ENCODE results near the gene BCAR3. TPM values are rescaled to one million over a fixed set of nuclear protein-coding genes. Genes with fewer than 3 reads are reported as not detected.

BCAR3 gene
- total RNA-seq, 1 donor from 2014 or later: 38.5 TPM

- peaks cover 77% of the 10 kb centered on the region for H3K4me1 Mint-ChIP-seq
- no peaks in the 10 kb centered on the region for H3K9me3 Mint-ChIP-seq
- peaks cover 4% of the 10 kb centered on the region for H3K36me3 Mint-ChIP-seq (ENCODE audit: low read depth)
- no peaks in the 10 kb centered on the region for H3K27me3 Mint-ChIP-seq (ENCODE audit: low read depth)
- H3K27ac Mint-ChIP-seq (ENCODE audit: unreplicated experiment): peak overlapping the region; percentile 41
- no peak for DNase-seq (ENCODE audit: low read depth, low spot score)
- H3K4me3 Mint-ChIP-seq: no peak overlapping the region
- TF ChIP-seq, protein P1, sequence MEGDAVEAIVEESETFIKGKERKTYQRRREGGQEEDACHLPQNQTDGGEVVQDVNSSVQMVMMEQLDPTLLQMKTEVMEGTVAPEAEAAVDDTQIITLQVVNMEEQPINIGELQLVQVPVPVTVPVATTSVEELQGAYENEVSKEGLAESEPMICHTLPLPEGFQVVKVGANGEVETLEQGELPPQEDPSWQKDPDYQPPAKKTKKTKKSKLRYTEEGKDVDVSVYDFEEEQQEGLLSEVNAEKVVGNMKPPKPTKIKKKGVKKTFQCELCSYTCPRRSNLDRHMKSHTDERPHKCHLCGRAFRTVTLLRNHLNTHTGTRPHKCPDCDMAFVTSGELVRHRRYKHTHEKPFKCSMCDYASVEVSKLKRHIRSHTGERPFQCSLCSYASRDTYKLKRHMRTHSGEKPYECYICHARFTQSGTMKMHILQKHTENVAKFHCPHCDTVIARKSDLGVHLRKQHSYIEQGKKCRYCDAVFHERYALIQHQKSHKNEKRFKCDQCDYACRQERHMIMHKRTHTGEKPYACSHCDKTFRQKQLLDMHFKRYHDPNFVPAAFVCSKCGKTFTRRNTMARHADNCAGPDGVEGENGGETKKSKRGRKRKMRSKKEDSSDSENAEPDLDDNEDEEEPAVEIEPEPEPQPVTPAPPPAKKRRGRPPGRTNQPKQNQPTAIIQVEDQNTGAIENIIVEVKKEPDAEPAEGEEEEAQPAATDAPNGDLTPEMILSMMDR (conservative IDR thresholded peaks at IDR 0.05): no peak
These were observed 60.4 kb downstream of the BCAR3 start for GRCh38 chr1:93621246-93621645.

DNA sequence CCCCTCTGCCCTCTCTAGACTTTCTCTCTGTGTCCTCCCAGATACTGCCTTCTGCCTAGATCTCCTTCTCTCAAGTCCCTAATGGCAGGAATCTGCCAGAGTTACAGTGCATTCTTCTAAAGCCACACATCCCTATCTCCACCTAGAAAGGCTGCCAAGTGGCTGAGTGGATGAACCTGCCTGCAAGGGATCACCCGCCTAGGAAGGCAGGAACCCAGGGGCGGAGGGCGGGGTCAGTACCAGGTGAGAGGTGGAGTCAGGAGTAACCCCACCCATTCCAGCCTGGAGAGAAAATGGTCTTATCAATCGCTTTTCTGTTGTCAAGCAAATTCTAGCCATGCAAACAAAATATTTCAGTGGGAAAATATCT lies 60.8 kb downstream of the BCAR3 start:
- Mint-ChIP-seq H3K4me1 (peaks cover 77% of the 10 kb centered on the region), H3K27ac (ENCODE audit: unreplicated experiment) (peak overlapping the region; percentile 41), H3K36me3 (ENCODE audit: low read depth) (peaks cover 4% of the 10 kb centered on the region), H3K4me3 (peak overlapping the region; percentile 25), H3K27me3 (ENCODE audit: low read depth) (no peaks in the 10 kb centered on the region), H3K9me3 (no peaks in the 10 kb centered on the region)
- DNase-seq (ENCODE audit: low read depth, low spot score): no peak
- TF ChIP-seq, protein P1 (conservative IDR thresholded peaks at IDR 0.05): no peak

DNA sequence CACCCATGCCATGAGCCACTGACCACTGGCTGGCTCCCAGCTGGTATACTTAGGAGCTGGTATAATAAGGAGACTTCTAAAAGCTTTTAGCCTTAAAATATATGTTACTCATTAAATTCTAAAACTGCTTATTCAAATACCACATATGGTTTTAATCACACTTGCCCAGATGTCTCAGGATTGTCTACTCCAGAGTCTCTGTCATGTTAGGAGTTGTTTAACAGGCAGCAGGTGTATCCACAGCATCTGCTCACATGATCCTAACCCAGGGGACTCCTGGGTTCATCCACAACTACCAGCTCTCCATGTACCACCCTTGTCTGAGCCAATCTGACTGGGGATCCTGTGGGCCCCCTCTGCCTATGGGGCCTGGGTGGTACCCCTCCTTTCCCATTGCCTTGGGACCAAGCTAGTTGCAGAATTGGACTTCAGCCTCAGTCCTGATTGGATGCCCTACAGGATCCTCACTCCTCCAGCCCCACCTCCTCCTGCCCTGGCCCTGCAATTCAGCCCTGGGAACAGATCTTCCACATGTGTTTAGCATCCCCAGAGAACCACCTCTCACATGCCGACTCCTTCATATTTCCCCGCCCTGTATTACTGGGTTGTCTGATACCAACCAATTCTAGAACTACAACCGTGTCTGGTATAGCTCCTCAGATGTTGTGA lies 61.3 kb downstream of the BCAR3 start:
- TF ChIP-seq, protein P1 (conservative IDR thresholded peaks at IDR 0.05): no peak
- Mint-ChIP-seq H3K9me3 (no peaks in the 10 kb centered on the region), H3K4me3 (peak overlapping the region; percentile 25), H3K27me3 (ENCODE audit: low read depth) (no peaks in the 10 kb centered on the region), H3K4me1 (peaks cover 77% of the 10 kb centered on the region), H3K27ac (ENCODE audit: unreplicated experiment) (peak overlapping the region; percentile 41), H3K36me3 (ENCODE audit: low read depth) (peaks cover 4% of the 10 kb centered on the region)
- DNase-seq (ENCODE audit: low read depth, low spot score): no peak

DNA sequence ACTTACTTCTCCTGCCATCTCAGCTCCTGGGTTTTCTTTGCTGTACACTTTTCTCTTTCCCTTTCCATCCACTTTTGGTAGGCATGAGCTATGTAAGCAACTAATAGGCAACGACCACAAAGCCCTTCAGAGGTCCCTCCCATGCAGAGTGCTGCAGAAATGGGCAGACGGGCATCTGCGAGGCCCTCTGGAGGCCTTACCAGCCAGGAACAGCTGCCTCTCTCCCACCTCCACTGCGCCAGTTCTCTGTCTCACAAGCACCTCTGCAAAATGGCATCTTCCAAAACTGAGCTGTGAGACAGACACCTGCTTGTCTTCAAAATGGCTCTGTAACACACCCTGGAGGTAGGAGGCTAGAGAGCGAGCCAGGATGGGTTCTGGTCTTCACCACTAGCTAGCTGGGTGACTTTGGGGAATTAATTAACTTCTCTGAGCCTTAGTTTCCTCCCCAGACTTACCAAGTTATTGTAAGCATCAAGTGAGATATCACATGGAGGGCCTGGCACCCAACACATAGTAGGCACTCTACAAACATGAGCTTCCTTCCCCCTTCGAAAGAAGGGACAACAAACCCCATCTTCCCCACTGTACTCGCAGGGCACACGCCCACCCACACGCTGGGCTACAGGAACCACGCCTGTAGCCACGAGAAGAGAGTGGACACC lies 62.0 kb downstream of the BCAR3 start:
- no peak for DNase-seq (ENCODE audit: low read depth, low spot score)
- TF ChIP-seq, protein P1 (conservative IDR thresholded peaks at IDR 0.05): no peak
- peak overlapping the region; percentile 75 for H3K27ac Mint-ChIP-seq (ENCODE audit: unreplicated experiment)
- no peaks in the 10 kb centered on the region for H3K27me3 Mint-ChIP-seq (ENCODE audit: low read depth)
- H3K9me3 Mint-ChIP-seq: no peaks in the 10 kb centered on the region
- peak overlapping the region; percentile 5 for H3K4me3 Mint-ChIP-seq
- peaks cover 4% of the 10 kb centered on the region for H3K36me3 Mint-ChIP-seq (ENCODE audit: low read depth)
- peaks cover 79% of the 10 kb centered on the region for H3K4me1 Mint-ChIP-seq

DNA sequence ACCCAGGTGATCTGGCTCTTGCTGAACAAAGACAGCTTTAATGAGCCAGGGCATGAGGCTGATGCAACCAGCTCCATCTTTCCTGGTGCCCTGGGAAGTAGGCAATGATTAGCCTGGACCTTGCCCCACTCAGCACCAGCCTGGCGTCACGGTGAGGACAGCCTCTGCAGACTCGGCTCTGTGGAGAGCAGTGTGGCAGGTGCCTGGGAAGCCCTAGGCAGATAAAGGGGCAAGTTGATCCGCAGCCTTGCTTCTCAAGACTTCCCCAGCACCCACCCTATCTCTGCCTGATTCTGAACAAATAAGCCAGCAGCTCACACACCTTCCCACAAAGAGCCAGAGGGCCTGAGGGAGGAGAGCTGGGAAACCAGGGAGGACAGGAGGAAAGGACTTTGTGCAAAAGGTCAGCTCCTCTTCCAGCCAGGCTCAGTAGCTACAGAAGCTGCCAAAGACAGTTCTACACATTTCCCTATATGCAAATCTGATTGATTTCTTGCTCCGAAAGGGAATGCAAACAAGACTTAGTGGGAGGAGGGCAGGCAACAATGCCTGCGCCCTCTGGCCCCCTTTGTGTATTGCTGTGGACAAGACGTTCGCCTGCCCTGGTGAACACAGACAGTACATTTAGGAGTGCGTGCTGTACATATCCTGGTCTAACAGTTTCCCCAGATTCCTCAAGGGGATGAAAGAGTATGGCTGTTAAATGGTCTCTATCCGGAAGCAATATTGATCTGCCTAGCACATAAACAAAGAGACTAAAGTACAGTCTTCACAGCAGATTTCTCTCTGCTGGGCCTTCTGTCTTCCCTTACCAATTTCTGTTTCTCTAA lies 63.8 kb downstream of the BCAR3 start:
- no peak for DNase-seq (ENCODE audit: low read depth, low spot score)
- peak overlapping the region; percentile 75 for H3K4me3 Mint-ChIP-seq
- no peaks in the 10 kb centered on the region for H3K9me3 Mint-ChIP-seq
- peaks cover 4% of the 10 kb centered on the region for H3K36me3 Mint-ChIP-seq (ENCODE audit: low read depth)
- H3K4me1 Mint-ChIP-seq: peaks cover 81% of the 10 kb centered on the region
- H3K27me3 Mint-ChIP-seq (ENCODE audit: low read depth): no peaks in the 10 kb centered on the region
- peak overlapping the region; percentile 99 for H3K27ac Mint-ChIP-seq (ENCODE audit: unreplicated experiment)
- TF ChIP-seq, protein P1 (conservative IDR thresholded peaks at IDR 0.05): no peak

All from neural crest cell (in vitro differentiated cells).